IMR-90 (cell line): ENCODE results near the gene ETFB. TPM values are rescaled to one million over a fixed set of nuclear protein-coding genes. Genes with fewer than 3 reads are reported as not detected.

Experiments
- ATAC-seq: fragments of 200-7000 bp; cut with Tn5 transposase; 2 replicates; pipeline ENCODE4 v1.9.1; 2020; ENCODE audit warnings: low read depth, mild to moderate bottlenecking, moderate library complexity
- BruUV-seq: library from RNA; stranded (reverse); fragments of 400-500 nt; replicated peaks from 2 replicates; lab custom pipeline; 2021; lab: Mats Ljungman, UMichigan
- CTCF ChIA-PET: fragments of 300-600 bp; formaldehyde crosslinking; extraction: SDS; loops from one replicate; lab custom pipeline; 2021; ENCODE audit warnings: antibody characterized with exemption; lab: Yijun Ruan, JAX
- POLR2A ChIA-PET: fragments of 300-600 bp; sonication (Branson Sonifier 250); formaldehyde crosslinking; loops from one replicate; lab custom pipeline; 2022; ENCODE audit warnings: antibody characterized with exemption; ENCODE audit not compliant: unreplicated experiment; lab: Charles Lee
- DNase-seq: peaks from one replicate; pipeline ENCODE4 v3.0.0; 2013
- H2AFZ ChIP-seq: replicated peaks from 2 replicates; pipeline ENCODE3; 2013; ENCODE audit warnings: low read length, mild to moderate bottlenecking; ENCODE audit not compliant: poor library complexity
- H2AK5ac ChIP-seq: 2 replicates; pipeline ENCODE4 v1.6.1; 2013; ENCODE audit warnings: low read depth, low read length, inconsistent platforms
- H2AK9ac ChIP-seq: replicated peaks from 2 replicates; pipeline ENCODE3; 2013; ENCODE audit warnings: mild to moderate bottlenecking, low read depth, low read length, moderate library complexity; ENCODE audit not compliant: poor library complexity
- H2BK120ac ChIP-seq: 2 replicates; pipeline ENCODE4 v1.6.1; 2013; ENCODE audit warnings: low read depth, low read length, inconsistent platforms
- H2BK15ac ChIP-seq: 3 replicates; pipeline ENCODE4 v1.6.1; 2013; ENCODE audit warnings: low read depth, low read length, inconsistent platforms
- H2BK20ac ChIP-seq: 2 replicates; pipeline ENCODE4 v1.6.1; 2013; ENCODE audit warnings: low read depth, mild to moderate bottlenecking, inconsistent platforms, low read length, moderate library complexity
- H2BK5ac ChIP-seq: 2 replicates; pipeline ENCODE4 v1.6.1; 2013; ENCODE audit warnings: mild to moderate bottlenecking, low read depth, low read length, inconsistent platforms; ENCODE audit not compliant: poor library complexity, severe bottlenecking
- H3K14ac ChIP-seq: replicated peaks from 2 replicates; pipeline ENCODE4 v1.6.1; 2013; ENCODE audit warnings: low read depth, low read length, inconsistent platforms
- H3K18ac ChIP-seq: 2 replicates; pipeline ENCODE4 v1.6.1; 2013; ENCODE audit warnings: low read depth, low read length, control low read depth
- H3K23ac ChIP-seq: 2 replicates; pipeline ENCODE4 v1.6.1; 2013; ENCODE audit warnings: low read depth, low read length, inconsistent platforms
- H3K27ac ChIP-seq: 2 replicates; pipeline ENCODE4 v1.5.1; 2013; ENCODE audit warnings: mild to moderate bottlenecking, control low read depth, low read length; ENCODE audit not compliant: insufficient read depth
- H3K27me3 ChIP-seq: 2 replicates; pipeline ENCODE4 v1.6.1; 2013; ENCODE audit warnings: low read length; ENCODE audit not compliant: control insufficient read depth, insufficient read depth
- H3K36me3 ChIP-seq: 2 replicates; pipeline ENCODE4 v1.6.1; 2013; ENCODE audit warnings: low read length, mixed read lengths; ENCODE audit not compliant: control insufficient read depth, insufficient read depth
- H3K4ac ChIP-seq: 2 replicates; pipeline ENCODE4 v1.6.1; 2013; ENCODE audit warnings: low read depth, low read length, inconsistent platforms
- H3K4me1 ChIP-seq: 2 replicates; pipeline ENCODE4 v1.6.1; 2013; ENCODE audit warnings: low read length, mixed read lengths; ENCODE audit not compliant: control insufficient read depth, insufficient read depth
- H3K4me2 ChIP-seq: 2 replicates; pipeline ENCODE4 v1.6.1; 2013; ENCODE audit warnings: low read depth, mild to moderate bottlenecking, control low read depth, low read length, moderate library complexity
- H3K4me3 ChIP-seq: 2 replicates; pipeline ENCODE4 v1.5.1; 2013; ENCODE audit warnings: low read depth, mild to moderate bottlenecking, control low read depth, low read length, moderate library complexity; ENCODE audit not compliant: insufficient read depth
- H3K56ac ChIP-seq: 2 replicates; pipeline ENCODE4 v1.6.1; 2013; ENCODE audit warnings: low read length, inconsistent platforms; ENCODE audit not compliant: insufficient read depth; ENCODE audit errors: extremely low read depth
- H3K79me1 ChIP-seq, 2 experiments: 2 replicates each; pipeline ENCODE4 v1.6.1; 2013; ENCODE audit warnings: low read length in 2 of 2, inconsistent platforms in 1 of 2, low read depth in 1 of 2
- H3K9ac ChIP-seq: 2 replicates; pipeline ENCODE4 v1.6.1; 2013; ENCODE audit warnings: low read depth, low read length, control low read depth
- H3K9me1 ChIP-seq: 2 replicates; pipeline ENCODE4 v1.6.1; 2013; ENCODE audit warnings: low read length, inconsistent platforms; ENCODE audit not compliant: insufficient read depth
- H3K9me3 ChIP-seq: 2 replicates; pipeline ENCODE4 v1.6.1; 2013; ENCODE audit warnings: low read length; ENCODE audit not compliant: control insufficient read depth, insufficient read depth
- H4K20me1 ChIP-seq: 2 replicates; pipeline ENCODE4 v1.6.1; 2013; ENCODE audit warnings: low read length, inconsistent platforms; ENCODE audit not compliant: insufficient read depth
- H4K5ac ChIP-seq: 2 replicates; pipeline ENCODE4 v1.6.1; 2013; ENCODE audit warnings: mild to moderate bottlenecking, low read depth, low read length, control low read depth
- H4K8ac ChIP-seq, 2 experiments: 2 replicates each; pipeline ENCODE4 v1.6.1; 2013; ENCODE audit warnings: low read depth in 2 of 2, low read length in 2 of 2, control low read depth in 1 of 2, inconsistent platforms in 1 of 2
- H4K91ac ChIP-seq: 2 replicates; pipeline ENCODE4 v1.6.1; 2013; ENCODE audit warnings: low read depth, low read length, inconsistent platforms; ENCODE audit not compliant: insufficient read depth
- MAFK ChIP-seq: IDR thresholded peaks from 2 replicates; pipeline ENCODE4 v1.6.1; 2012; ENCODE audit warnings: low read depth, low read length, improper control_type of control experiment
- RAD21 ChIP-seq: IDR thresholded peaks from 2 replicates; pipeline ENCODE4 v1.6.1; 2012; ENCODE audit warnings: low read length, improper control_type of control experiment
- WGBS, 2 experiments: methylation state at CpG; one replicate each; pipeline versions ENCODE4 v1.1.5 to v1.1.7; 2013; ENCODE audit warnings: missing lambda C conversion rate in 2 of 2; ENCODE audit not compliant: insufficient read length in 1 of 2; ENCODE audit errors: extremely low coverage in 2 of 2; 5-methylcytosine and 5-hydroxymethylcytosine counted together
- dilution Hi-C: fragments of 300-500 bp; cut with HindIII; formaldehyde crosslinking; loops from one replicate; pipeline ENCODE4 v1.14.3; 2018; ENCODE audit warnings: low sequenced_read_pairs; ENCODE audit not compliant: unreplicated experiment
- in situ Hi-C: fragments of 300-500 bp; cut with MboI; formaldehyde crosslinking; loops from 3 replicates; pipeline ENCODE4 v1.14.3; 2019; ENCODE audit warnings: low sequenced_read_pairs, inconsistent platforms, mixed read lengths
- intact Hi-C: fragments of 100-400 bp; cut with micrococcal nuclease; formaldehyde crosslinking; loops from 2 replicates; pipeline ENCODE4 v1.10.0; 2022
- polyA plus RNA-seq, 3 experiments: library from polyadenylated mRNA; depleted of rRNA; stranded (reverse); fragments of >200 nt; gene quantifications; 2 replicates each; pipeline ENCODE4 v1.2.3, GENCODE V29; 2012; ENCODE audit warnings: low replicate concordance in 1 of 3
- total RNA-seq: library from RNA; depleted of rRNA; stranded (reverse); fragments of >200 nt; gene quantifications from 2 replicates; pipeline ENCODE4 v1.2.3, GENCODE V29; 2012

Gene ETFB
- total and polyA plus RNA-seq, 2 of the 4 experiments (the other 2 are of a cell fraction), result 141 to 166 TPM

GRCh38 chr19:51371186-51371690 lies 5.0 kb upstream of the ETFB start:
- Histone ChIP-seq H3K79me1 (peaks cover 0 to 15% of the 10 kb centered on the region in 2 experiments; a peak in 3 of 4 replicates), H3K4me2 (no peak overlapping the region), H3K9me3 (no peaks in the 10 kb centered on the region), H4K20me1 (no peaks in the 10 kb centered on the region), H3K4me1 (peaks cover 6% of the 10 kb centered on the region), H3K4ac (no peak overlapping the region), H3K27ac (no peak overlapping the region), H3K27me3 (peaks cover 2% of the 10 kb centered on the region; the same call in 1 of the 2 replicates), H3K36me3 (no peaks in the 10 kb centered on the region), H2BK20ac (no peak overlapping the region), H3K23ac (no peak overlapping the region), H4K8ac (no peak overlapping the region), H3K9ac (no peak overlapping the region), H3K56ac (no peak overlapping the region), H2BK15ac (no peak overlapping the region), H4K91ac (no peak overlapping the region), H3K9me1 (peaks cover 6% of the 10 kb centered on the region; the same call in 1 of the 2 replicates), H2AK9ac (no peak overlapping the region), H2BK5ac (no peak overlapping the region), H3K4me3 (no peak overlapping the region), H3K18ac (no peak overlapping the region), H4K5ac (no peak overlapping the region), H2AFZ (no peak overlapping the region), H3K14ac (no peak overlapping the region), H2AK5ac (no peak overlapping the region), H2BK120ac (no peak overlapping the region)
- no peak for ATAC-seq
- no peak for TF ChIP-seq RAD21
- TF ChIP-seq MAFK, result no peak
- ChIA-PET POLR2A (no interaction called here), CTCF (interaction anchor here (1.0 kb wide), 1 partner anchor 8 kb away, joined by 3 read pairs; no protein-coding TSS in a partner anchor)
- BruUV-seq, result no TSS peak
- no CpG with 5 or more reads among the region's 8 CpGs for WGBS, 2 experiments
- no peak for DNase-seq
- intact Hi-C loops (no loop called here), in situ Hi-C loops (no loop called here), dilution Hi-C loops (no loop called here)
